GM21447 (cell line): ENCODE results near the gene ARPC2.

Source experiments
- ATAC-seq: cut with Tn5 transposase; IDR thresholded peaks from one replicate; pipeline ENCODE4 v1.9.1; 2021; ENCODE audit not compliant: unreplicated experiment

ARPC2 gene

DNA sequence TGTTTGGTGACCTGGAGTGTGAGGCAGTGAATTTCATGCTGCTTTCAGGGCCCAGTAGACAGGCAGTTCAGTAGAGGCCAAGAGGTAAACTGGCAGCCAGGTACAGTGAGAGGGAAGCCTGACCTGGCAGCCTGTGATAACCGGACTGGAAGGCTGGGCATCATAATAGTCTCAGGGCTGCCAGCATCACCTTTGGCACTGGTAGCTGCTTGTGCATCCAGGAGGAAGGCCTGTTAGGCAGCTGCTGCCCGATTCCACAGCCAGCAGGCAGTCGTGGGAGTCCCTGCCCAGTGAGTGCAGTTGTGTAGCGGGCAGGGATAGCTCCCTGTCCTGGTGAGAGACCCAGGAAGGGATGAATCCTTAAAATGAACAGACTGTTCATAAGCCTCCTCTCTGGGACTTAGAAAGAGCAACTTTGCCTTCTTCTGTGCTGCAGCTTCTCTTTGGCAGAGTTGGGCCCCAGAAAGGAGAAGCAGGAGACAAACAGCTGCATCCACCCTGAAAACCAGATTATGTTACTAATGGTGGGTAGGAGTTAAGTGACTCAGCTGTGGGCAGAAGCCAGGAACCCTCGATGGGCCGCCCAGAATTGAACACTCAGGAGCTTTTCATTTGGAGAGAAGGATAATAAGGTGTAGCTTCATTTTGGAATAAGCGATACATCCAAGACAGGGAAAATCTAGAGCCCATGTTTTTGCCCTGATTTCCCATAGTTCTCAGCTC, 35.7 kb downstream of the ARPC2 start:
- no peak for ATAC-seq

DNA sequence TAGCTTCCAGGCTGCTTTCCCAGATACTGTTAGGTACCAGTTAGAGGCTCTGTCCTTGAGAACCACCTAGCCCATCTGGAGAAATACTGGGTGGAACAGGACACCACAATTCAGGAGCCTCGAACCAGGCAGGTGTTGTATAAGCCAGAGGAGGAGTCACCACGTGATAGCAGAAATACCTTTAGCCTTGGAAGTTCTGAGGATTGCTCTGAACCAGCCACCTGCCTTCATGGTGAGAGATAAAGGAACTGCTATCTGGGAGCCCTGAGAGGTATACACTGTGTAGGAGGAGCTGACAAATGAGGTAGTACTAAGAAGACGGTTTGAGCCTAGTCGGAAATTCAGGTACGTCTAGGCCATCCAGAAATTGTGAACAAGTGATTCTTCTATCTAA, 36.2 kb downstream of the ARPC2 start:
- ATAC-seq, result no peak

DNA sequence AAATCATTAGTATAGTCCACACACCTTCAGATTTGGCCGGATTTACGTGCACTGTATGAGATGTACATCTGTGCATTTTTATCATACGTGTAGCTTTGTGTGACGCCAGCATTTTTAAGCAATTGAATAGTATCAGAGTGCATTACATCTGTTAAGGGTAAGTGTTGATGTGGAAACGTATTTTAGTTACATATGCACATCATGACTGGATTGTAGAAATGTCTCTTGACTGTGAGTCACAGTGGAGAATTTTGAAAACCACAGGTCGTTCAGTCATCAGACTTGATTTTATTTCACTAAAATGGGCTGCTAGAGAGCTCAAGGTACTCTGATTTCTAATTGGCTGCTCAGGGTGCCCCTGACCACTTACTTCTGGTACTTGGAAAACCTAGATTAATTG, 38.5 kb downstream of the ARPC2 start:
- no peak for ATAC-seq

DNA sequence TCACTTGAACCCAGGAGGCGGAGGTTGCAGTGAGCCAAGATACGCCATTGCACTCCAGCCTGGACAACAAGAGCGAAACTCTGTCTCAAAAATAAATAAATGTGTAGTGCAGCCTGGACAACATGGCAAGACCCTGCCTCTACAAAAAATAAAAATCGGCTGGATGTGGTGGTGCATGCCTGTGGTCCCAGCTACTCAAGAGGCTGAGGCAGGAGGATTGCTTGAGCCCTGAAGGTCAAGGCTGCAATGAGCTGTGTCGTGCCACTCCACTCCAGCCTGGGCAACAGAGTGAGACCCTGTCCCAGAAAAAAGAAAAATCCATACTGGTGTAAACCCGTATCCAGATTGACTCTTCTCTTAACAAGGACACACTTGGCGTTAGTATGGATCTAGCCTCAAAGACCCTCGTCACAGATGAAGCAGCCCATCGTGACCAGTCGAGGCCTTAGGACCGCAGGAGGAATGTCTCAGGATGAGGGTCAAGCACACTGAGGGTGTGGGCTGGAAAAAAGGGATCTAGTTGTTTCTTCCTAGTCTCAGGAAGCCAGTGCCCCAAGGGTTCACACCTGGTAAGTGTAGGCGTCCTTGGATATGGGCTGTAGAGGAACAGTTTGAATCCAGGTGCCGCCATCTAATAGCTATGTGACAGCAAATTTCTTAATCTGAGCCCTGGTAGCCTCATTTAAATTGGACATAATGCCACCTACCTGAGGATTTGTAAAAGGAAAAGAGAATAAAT, 39.8 kb downstream of the ARPC2 start:
- no peak for ATAC-seq

DNA sequence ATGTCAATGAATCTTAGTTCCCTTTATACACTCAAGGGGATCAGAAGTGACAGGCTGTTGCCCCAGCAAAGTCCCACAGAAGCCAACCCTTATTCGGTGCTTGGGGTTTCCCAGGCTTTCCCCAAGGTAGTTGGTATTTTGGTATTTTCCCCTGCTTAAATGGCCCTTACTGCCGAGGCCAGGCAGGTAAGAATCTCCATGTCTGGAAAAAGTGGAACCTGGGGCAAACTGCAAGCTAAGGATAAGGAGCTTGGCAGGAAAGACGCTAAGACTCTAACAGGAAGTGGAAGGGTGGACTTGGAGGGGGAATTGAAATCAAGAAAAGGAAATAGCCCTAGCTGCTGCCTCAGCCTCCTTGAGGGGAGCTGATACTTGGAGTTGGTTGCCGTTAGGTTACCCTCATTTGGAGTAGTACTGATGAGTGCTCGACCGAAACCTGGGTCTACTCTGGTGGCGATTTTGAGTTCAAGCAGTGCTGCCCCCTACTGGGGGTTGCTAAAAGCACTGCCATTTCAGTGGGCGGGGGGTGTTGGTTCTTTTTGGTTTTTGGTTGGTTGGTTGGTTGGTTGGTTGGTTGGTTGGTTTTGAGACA, 40.5 kb downstream of the ARPC2 start:
- ATAC-seq, result peak; percentile 82

DNA sequence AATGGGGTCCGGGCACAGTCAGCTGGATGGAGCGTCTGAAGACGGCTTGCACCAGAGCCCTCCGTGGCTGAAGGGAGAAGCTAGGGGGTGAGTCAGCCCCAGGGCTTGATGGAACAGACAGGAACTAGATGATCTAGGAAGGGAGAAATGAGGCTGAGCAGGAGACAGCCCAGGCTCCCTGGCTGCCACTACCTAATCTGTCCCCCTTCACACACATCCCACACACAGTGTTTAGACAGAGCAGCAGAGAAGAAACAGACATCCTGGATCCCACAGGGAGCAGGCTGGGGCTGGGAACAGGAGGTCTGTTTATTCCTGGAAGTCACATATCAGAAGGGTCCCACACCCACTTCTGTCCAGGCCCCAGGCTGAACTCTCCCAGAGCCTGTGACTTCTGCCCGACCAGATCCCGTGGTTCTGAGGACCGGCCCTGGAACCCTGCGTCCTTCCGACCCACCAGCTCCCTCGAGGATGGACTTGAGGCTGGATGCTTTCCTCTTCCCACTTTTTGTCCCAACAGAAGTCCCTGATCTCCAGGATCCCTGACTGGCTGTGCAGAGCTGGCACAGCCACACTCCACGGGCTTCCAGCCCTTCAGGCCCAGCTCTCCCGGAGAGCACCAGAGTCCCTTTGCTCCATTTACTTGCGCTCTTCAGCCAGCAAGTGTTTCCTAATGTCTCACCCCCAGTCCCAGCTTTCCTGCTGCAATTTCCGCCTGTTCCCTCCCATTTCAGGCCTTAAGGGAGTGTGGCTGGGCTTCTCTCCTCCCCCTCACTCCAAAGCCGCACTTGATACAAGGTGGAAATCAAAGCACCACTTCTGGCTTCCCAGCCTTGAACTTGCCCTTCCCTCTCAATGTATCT, 42.3 kb downstream of the ARPC2 start:
- ATAC-seq, result no peak

DNA sequence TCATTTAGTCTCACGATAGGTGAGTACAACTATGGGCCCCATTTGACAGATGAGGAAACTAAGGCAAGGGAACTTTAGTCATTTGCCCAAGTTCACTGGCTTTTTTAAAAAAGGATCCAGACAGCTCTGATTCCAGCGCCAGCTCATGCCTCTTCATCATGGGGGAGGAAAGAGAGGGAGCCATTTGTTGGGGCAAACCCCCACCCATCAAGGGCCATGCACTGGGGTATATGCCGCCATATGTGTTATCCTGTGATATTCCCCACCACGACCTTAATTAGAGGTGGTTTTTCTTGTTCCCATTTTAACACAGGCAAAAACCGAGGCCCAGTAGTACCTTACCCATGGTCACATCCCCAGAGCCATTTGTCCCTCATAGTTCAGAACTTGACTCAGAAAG, 43.2 kb downstream of the ARPC2 start:
- no peak for ATAC-seq

DNA sequence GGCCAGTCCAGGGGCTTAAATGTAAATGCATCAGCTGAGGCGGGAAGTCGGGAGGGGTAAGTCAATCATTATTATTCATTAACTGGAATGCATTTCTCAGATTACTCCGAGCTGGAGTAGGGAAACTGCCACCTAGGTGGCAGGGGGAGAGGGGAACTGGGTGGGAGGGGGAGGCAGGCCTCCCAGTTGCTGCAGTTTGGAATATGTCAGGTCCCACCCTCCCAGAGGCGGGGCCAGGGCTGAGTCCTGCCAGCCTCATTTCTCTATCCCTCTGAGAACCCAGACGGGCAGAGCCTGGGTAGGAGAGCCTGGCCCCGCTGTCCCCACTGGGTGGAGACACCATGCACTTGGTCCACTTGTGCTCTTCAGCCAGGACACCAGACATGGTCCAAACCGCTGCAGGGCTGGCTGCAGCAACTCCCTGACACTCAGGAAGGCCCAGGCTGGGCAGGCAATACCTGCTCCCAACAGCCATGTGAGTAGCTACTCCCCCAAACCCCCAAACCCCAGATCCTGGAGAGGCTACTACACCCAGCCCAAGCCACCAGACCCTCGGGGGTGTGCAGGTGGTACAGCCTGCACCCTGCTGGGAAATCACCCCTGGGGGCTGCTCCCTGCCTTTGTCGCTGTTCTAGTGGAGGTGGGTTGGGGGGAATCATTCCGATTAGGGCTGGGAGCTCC, 43.9 kb downstream of the ARPC2 start, which contains the start of gene GPBAR1:
Gene GPBAR1, plus strand, starts transcription at position 274 of the 681 bp plus-strand sequence. CDS start 1,710 bp downstream, outside the sequence.
- no peak for ATAC-seq

DNA sequence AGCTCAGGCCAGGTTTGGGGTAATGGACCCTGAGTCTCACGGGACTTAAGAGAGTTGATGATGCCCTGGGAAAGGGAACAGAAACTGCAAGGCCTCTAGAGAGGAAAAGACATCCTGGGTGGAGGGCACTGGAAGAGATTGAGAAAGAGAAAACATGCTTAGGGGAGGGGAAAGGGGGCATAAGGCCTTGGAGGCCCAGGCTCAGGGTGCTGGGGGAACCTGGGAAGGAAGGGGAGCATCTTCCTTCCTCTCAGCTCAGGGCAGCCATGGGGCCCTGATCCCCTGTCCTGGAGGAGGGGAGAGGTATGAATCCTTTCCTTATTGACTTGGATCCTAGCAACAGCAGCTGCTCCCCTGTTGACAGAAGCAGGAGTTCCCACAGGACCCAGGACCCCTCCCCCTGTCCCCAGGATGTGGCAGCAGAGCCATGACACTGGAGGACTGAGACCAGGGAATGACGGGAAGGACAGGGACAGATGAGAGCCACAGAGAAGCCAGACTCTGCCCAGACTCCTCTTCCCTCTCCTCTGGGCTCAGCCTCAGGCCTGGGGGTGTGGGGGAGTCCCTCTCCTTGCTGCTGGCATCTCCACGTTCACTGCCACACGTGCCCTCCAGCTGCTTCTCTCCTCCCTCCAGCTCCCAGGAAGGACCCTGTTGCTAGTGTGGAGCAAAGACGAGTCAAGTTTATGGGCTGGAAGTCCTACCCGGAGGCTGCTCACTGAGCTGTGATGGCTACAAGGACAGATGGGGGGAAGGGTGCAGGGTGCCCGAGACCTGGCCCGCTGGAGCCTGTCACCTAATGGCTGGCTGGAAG, 44.6 kb downstream of the ARPC2 start:
- ATAC-seq, result no peak

DNA sequence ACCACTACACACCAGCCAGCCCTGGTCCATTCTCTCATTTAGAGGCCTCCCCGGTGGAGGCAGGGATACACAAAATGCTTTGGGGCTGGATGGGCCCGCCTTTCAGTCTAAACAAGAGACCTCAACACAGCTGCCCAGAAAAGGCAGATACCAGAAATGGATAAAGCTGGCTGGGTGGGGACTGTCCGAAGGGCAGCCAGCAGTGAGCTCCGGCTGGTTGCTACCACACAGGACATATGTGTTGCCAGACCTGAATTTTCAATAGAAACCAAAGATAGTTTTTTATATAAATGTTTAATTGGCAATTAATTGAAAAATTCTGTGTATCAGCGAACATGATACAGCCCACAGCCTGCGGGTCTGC, 45.2 kb downstream of the ARPC2 start:
- ATAC-seq, result no peak

DNA sequence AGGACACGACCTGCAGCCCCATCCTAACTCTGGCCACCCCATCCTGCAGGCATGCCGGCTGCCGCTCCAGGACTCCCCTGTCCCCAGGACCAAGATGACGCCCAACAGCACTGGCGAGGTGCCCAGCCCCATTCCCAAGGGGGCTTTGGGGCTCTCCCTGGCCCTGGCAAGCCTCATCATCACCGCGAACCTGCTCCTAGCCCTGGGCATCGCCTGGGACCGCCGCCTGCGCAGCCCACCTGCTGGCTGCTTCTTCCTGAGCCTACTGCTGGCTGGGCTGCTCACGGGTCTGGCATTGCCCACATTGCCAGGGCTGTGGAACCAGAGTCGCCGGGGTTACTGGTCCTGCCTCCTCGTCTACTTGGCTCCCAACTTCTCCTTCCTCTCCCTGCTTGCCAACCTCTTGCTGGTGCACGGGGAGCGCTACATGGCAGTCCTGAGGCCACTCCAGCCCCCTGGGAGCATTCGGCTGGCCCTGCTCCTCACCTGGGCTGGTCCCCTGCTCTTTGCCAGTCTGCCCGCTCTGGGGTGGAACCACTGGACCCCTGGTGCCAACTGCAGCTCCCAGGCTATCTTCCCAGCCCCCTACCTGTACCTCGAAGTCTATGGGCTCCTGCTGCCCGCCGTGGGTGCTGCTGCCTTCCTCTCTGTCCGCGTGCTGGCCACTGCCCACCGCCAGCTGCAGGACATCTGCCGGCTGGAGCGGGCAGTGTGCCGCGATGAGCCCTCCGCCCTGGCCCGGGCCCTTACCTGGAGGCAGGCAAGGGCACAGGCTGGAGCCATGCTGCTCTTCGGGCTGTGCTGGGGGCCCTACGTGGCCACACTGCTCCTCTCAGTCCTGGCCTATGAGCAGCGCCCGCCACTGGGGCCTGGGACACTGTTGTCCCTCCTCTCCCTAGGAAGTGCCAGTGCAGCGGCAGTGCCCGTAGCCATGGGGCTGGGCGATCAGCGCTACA, 45.9 kb downstream of the ARPC2 start:
- ATAC-seq, result no peak

DNA sequence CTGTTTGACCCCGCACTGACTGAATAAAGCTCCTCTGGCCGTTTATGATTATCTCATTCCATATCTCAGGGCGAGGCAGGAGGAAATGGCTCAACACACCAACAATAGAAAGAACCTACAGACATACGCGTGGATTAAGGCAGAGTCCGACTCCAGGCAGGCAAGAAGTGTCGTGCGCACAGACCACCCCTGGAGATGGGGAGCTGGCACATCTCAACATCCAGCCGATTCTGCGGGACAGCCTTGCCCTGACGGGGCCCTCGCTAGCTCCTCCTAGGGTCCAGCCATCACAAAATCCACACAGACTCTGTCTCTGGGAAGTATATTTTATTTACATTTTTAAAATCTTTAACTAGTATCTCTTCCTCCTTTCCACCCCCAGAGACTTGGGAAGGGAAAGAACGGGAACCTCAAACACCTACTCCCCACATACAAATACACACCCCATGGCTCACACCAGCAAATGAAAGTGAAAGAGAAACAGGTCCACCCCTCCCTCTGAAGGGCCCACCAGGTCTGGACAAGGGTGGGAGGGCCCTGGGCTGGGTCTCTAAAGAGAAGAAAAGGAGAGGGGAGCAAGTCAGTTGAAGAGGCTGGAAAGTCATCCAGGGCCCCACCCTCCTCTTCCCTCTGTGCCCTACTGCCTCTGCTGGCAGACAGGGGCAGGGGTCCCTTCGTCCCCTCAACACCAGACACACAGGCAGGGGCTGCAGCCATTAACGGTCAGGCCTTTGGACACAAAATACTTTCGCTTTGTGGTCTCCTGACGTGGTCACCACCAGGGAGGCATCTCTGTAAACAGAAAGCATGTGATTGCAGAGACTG, 47.0 kb downstream of the ARPC2 start:
- no peak for ATAC-seq

DNA sequence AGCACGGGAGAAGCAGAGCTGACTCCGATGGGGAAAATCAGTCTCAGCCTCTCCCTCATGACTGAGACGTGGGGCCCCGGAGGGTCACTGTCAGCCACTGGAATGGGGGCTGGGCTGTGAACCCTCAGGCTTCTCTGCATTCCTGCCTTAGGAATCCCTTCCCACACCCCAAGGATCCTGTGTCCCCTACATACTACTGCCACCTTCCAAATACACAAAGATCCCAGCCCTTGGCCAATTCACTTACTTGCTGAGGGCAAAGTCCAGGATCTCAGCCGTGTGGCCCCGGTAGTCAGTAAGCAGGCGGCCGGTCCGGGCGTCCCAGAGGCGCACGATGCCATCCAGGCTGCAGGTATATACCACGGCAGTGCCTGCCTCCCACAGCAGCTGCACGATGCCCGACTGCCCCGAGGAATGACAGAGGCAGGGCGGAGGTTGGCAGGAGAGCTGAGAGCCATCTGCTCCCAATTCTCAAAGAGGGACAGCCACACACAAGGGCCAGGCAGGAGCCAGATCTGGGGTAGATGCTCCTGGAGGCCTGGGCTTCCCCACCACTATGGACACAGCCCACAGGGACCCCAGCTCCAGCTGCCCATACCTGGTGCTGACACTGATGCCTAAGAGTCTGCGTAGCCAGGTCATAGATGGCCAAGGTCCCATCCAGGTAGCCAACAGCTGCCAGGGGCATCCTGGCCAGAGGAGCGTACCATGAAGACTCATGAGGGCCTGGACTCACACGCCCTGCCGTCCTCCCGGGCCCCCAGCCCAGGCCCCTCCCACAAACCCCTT, 48.0 kb downstream of the ARPC2 start:
- no peak for ATAC-seq

DNA sequence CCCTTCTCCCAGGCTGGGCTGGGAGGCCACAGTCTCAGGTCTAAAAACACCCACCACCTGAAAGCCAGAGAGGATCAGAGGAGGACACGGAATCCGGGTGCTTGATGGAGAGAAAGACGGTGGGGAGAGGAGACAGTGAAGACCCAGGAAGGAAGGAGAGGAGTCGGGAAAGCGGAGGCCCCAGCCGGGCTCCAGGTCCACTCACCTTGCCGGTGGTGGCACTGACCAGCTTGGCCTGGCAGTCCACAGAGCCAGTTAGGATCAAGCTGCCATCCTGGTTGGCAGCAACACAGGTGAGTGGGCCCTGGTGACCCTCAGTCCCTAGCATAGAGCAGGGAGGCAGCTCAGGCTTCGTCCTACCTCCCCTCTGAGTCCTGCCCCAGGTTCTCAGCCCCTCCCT, 48.6 kb downstream of the ARPC2 start:
- ATAC-seq, result no peak

DNA sequence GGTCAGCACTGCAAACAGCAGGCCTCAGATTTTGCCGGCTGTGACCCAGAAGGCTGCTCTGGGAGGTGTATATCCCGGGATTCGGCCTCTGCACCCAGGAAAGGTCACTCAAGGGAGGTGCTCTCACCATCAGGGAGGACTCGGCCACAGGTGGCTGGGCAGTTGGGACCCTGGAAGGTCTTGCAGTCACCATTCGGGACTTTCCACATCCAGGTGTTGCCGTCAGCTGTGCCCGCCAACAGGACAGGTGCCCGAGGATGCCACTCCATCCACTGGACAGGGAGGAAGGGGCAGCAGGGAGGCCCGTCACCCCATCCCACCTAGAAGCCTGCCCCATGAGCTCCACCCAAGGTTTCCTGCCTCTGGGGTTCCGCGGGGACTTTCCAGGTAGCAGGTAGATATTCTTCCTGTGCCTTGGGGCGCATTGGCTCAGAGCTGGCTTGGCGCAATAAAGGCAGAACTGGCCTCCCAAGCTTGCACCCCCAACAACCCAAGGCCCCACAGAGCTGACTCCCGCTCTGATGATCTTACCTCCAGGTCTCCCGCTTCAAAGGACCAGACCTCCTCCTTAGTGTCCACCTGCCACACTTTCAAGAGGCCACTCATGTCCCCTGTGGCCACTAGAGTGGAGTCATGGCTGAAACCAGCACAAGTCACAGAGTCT, 49.5 kb downstream of the ARPC2 start:
- no peak for ATAC-seq

DNA sequence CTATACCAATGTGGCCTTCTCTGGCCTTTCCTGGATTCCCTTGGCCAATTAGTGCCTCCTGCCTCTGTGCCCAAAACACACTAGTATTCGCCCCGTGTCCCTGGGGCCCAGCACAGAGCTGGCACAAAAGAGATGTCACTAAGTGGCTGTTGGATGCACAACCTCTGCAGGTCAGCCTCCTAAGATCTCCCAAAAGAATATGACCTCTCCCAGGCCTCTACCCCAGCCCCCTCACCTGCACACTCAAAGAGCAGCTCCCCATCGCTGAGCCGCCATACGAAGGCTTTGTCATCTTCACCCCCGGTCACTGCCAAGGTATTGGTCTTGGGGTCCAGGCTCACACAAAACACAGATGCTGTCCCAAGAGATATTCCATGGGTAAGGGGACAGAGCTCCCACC, 50.3 kb downstream of the ARPC2 start:
- ATAC-seq, result no peak
